ENCODE measurements around the gene METAP1D. TPM values are rescaled to one million over a fixed set of nuclear protein-coding genes. Genes with fewer than 3 reads are reported as not detected.
A peak's percentile ranks its signal among the peaks of the same experiment; 100 is the strongest.

Gene METAP1D
- total and polyA plus RNA-seq, 8 donors = 2.9 to 16.2 (median 4.7) TPM

DNA sequence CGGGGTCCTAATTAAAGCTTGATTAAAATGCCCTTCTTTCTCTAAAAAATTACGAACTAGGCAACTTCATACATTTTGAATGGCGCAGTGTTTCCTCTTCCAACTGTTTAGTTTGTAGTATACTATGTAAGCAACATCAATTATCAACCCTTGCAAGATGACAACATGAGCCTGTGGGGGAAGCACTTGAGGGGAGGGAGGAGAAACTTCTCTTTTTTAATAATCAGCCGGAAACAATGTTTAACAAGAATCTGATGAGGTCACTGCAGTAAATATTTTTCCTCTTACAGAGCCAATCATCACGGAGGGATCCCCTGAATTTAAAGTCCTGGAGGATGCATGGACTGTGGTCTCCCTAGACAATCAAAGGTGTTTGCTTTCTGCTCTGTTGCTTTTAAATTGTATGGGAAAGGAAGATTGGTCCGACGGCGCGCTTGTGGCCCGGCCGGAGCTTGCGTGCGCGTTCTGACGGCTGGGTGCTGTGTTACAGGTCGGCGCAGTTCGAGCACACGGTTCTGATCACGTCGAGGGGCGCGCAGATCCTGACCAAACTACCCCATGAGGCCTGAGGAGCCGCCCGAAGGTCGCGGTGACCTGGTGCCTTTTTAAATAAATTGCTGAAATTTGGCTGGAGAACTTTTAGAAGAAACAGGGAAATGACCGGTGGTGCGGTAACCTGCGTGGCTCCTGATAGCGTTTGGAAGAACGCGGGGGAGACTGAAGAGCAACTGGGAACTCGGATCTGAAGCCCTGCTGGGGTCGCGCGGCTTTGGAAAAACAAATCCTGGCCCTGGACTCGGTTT is 80.3 kb downstream of the METAP1D start:
- intact Hi-C loops (cut with DNase I; ENCODE audit: low total_unique reads) = no loop called here
- Histone ChIP-seq H3K4me1 (peaks cover 18 to 40% (median 29%) of the 10 kb centered on the region in 4 donors), H3K27me3 (peaks cover 41 to 74% (median 53%) of the 10 kb centered on the region in 3 donors), H3K27ac (no peak overlapping the region), H3K36me3 (no peaks in the 10 kb centered on the region), H3K9me3 (peaks cover 0 to 14% (median 6%) of the 10 kb centered on the region in 4 donors), H3K4me3 (no peak overlapping the region)
- DNase-seq = peak in 1 of 2 donors; percentile 20
- TF ChIP-seq EP300 (IDR thresholded peaks at IDR 0.05) (no peak), POLR2AphosphoS5 (IDR thresholded peaks at IDR 0.05) (no peak), POLR2A (IDR thresholded peaks at IDR 0.05) (no peak), CTCF (IDR thresholded peaks at IDR 0.05) (no peak)
- 34 to 50% (median 48%) methylated on average over 31 to 38 of the region's 38 CpGs for WGBS, 5 donors

DNA sequence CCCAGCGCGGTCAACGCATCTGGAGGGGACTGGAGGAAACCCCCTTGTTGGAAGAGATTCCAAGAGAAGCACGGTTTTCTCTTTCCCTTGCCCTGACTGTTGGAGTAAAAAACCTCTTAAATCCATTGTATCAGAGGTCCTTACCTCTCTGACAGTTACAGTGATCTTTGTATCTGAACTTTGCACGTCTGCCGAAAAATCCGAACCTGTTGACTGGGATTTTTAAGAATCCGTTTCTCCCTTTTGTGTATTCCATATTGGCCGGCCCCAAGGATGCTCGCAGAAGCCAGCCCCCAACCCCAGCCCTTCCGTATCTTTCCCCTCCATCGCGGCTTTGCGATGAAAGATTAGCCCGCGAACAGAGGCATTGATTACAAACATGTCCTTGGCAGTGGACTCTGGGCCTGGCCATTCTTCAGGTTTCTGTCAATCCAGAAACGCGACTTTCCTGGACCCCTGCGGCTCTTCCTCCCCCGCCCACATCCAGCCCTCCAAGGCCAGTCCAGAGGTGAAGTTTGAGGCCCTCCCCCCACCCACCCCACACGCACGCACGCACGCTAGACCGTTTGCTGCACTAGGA is 81.0 kb downstream of the METAP1D start:
- WGBS, 5 donors = 22 to 37% (median 30%) methylated on average over 20 to 25 of the region's 25 CpGs
- intact Hi-C loops (cut with DNase I; ENCODE audit: low total_unique reads) = no loop called here

DNA sequence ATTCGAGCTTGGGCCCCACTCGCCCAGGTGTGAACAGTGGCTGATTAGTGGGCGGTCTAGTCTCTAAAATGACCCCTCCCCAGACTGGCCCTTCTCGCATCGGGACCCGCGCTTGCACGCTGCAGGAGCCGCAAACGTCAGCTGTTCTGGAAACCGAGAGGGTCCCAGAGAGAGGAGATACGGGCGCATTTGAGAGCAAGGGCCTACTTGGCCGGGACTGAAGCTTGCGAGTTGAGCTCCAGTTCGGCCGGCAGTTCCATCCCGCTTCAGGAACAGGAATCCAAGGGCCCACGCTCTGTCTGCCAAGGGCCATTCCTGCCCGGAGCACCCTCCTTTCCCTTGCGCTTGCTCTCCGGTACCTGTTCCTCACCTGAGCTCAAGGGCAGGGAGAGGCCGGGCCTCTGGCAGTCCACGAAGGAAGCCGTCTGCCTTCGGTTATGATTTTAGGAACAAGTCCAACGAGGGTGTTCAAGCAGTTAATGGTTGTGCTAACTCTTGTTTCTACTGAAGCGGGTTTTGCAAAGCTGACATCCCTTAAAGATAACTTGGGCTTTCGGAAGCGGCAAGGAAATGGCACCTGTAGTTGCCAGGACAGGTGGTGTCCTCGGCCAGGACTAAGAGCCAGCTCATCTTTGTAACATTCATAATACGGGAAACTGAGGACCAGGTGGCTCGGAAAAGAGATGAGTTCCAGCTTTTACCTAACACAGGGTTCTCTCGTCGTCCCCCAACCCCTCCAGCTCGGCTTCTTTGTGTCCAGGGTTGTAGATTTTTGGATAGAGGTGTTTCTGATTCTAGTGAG is 81.7 kb downstream of the METAP1D start:
- Histone ChIP-seq H3K9me3 (peaks cover 0 to 14% (median 6%) of the 10 kb centered on the region in 4 donors), H3K27ac (no peak overlapping the region), H3K4me3 (no peak overlapping the region), H3K36me3 (no peaks in the 10 kb centered on the region), H3K4me1 (peaks cover 32 to 54% (median 43%) of the 10 kb centered on the region in 4 donors), H3K27me3 (peaks cover 55 to 88% (median 67%) of the 10 kb centered on the region in 3 donors)
- 10 to 16% (median 15%) methylated on average over 20 to 36 of the region's 36 CpGs for WGBS, 5 donors
- TF ChIP-seq POLR2AphosphoS5 (IDR thresholded peaks at IDR 0.05) (no peak), POLR2A (IDR thresholded peaks at IDR 0.05) (no peak), EP300 (IDR thresholded peaks at IDR 0.05) (no peak), CTCF (IDR thresholded peaks at IDR 0.05) (no peak)
- intact Hi-C loops (cut with DNase I; ENCODE audit: low total_unique reads) = no loop called here
- peak in 1 of 2 donors; percentile 41 for DNase-seq

More for the DNA sequence above, 81.0 kb downstream of the METAP1D start:
- H3K4me3 ChIP-seq = no peak overlapping the region
- no peak overlapping the region for H3K27ac ChIP-seq
- no peak for TF ChIP-seq POLR2AphosphoS5 (IDR thresholded peaks at IDR 0.05)
- no peak for TF ChIP-seq POLR2A (IDR thresholded peaks at IDR 0.05)
- no peak for TF ChIP-seq CTCF (IDR thresholded peaks at IDR 0.05)
- no peak for TF ChIP-seq EP300 (IDR thresholded peaks at IDR 0.05)
- peak in 1 of 2 donors; percentile 15 for DNase-seq
- H3K36me3 ChIP-seq = no peaks in the 10 kb centered on the region
- H3K9me3 ChIP-seq = peaks cover 0 to 14% (median 6%) of the 10 kb centered on the region in 4 donors
- H3K4me1 ChIP-seq = peaks cover 25 to 47% (median 36%) of the 10 kb centered on the region in 4 donors
- peaks cover 48 to 81% (median 60%) of the 10 kb centered on the region in 3 donors for H3K27me3 ChIP-seq

Data from stomach (tissue), 9 donors.